ENCODE measurements around the gene ZNF281.
"Not testable (repeated sequence)": the region's sequence is repeated elsewhere in the genome, so short reads cannot be mapped to it uniquely, and the experiment has no call there.

The ZNF281 gene

GRCh38 chr1:200363264-200363933 lies 46.4 kb downstream of the ZNF281 start:
- no peak for DNase-seq (ENCODE audit: low read depth in 2 of 2)

GRCh38 chr1:200362421-200362820 lies 47.4 kb downstream of the ZNF281 start:
- DNase-seq (ENCODE audit: low read depth in 2 of 2) = no peak

- no peak for DNase-seq (ENCODE audit: low read depth in 2 of 2)
These were observed 50.1 kb downstream of the ZNF281 start for GRCh38 chr1:200359610-200360163.

- DNase-seq (ENCODE audit: low read depth in 2 of 2) = not testable (repeated sequence)
These were observed 51.9 kb downstream of the ZNF281 start for GRCh38 chr1:200357925-200358324.

- DNase-seq (ENCODE audit: low read depth in 2 of 2) = no peak
These were observed 54.0 kb downstream of the ZNF281 start for GRCh38 chr1:200355801-200356200.

Measured in stimulated activated CD8-positive, alpha-beta memory T cell treated with anti-CD3 and anti-CD28 coated beads, Interleukin-7, amount 100 ng/mL, for 4 hours (primary cell).